ENCODE measurements around the gene RASGEF1B. TPM values are rescaled to one million over a fixed set of nuclear protein-coding genes. Genes with fewer than 3 reads are reported as not detected.
"Not testable (repeated sequence)": the region's sequence is repeated elsewhere in the genome, so short reads cannot be mapped to it uniquely, and the experiment has no call there.

RASGEF1B gene
- total RNA-seq, 1 donor from 2014 or later, result 0.88 TPM

- DNase-seq (ENCODE audit: extremely low read depth, low read depth, low spot score), result no peak
These were observed 38.9 kb downstream of the RASGEF1B start for GRCh38 chr4:81432825-81433224.

GRCh38 chr4:81431971-81432370 is 39.7 kb downstream of the RASGEF1B start:
- DNase-seq (ENCODE audit: extremely low read depth, low read depth, low spot score), result no peak

DNA sequence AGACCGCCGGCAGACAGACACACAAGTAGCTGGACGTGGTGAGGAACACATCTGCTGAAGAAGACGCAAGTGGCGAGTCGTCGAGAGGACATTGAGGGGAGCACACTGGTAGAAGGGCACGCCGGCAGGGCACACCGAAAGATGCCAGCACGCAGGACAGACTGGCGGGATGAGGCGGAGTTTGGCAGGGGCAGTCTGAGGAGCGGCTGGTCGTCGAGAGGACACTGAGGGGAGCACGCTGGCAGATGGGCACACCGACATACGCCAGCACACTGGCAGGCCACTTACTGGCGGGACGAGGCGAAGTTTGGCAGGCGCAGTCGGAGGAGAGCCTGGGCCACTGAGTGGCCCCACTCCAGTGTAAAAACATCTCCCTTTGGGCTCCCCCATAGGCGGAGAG is 42.1 kb downstream of the RASGEF1B start:
- DNase-seq (ENCODE audit: extremely low read depth, low read depth, low spot score), result no peak

DNA sequence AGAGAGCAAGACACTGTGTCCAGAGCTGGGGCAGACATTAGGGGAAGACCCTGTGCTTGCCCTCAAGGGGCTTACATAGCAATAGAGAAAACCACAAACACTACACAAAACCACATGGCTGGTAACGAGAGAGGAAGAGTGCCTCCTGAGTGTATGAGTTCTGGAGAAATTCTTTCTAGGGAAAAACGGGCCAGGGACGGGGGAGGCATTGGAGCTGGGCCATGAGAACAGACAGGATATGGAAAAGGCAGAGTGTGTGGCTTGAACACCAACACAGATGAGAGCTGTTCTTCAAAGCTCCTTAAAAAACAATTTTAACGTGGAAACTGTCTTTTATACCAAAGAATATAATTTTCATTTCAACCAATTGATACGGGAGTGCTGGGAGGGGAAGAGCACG is 42.7 kb downstream of the RASGEF1B start:
- DNase-seq (ENCODE audit: extremely low read depth, low read depth, low spot score), result no peak

DNA sequence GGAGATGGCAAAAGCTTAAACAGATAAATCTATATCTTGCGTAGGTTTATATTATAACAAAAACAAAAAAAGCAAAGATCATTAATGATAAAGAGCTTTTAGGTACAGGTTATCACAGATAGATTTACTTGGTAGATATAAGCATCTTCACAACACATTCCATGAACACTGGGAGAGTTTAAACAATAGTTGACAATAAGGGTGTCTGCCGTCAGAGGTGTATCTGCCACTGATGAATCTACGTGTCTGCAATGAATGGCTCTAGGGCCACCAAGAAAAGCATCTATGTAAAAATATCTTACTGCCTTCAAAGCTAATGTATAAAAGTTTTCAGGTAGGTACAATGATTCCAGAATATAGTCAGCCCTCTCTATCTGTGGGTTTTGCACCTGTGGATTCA is 43.7 kb downstream of the RASGEF1B start:
- no peak for DNase-seq (ENCODE audit: extremely low read depth, low read depth, low spot score)

- no peak for DNase-seq (ENCODE audit: extremely low read depth, low read depth, low spot score)
These were observed 44.3 kb downstream of the RASGEF1B start for GRCh38 chr4:81427344-81427821.

DNA sequence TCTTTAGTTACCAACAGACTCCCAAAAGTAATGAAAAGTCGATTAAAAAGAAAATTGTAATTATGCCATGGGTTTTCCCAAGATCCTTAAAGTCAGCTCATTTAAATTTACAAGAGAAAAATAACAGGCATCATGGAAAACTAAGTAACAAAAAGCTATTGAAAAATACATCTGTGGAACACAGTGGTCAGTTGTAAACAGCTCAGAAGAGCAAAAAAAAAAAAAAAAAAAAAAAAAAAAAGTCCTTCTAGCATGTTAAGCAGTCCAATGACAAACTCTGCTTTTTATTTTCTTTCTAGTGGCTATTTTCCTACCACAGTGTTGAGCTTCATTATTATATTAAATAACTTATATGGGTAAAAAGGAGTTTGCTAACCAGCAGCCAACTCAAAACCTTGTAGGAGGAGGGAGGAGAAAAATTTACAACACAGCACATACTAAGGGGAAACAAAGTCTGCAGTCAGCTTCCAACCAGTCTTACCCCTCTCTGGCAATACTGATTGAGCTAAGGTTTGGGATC is 44.9 kb downstream of the RASGEF1B start:
- DNase-seq (ENCODE audit: extremely low read depth, low read depth, low spot score), result no peak

- DNase-seq (ENCODE audit: extremely low read depth, low read depth, low spot score), result no peak
These were observed 46.6 kb downstream of the RASGEF1B start for GRCh38 chr4:81424816-81425755.

- DNase-seq (ENCODE audit: extremely low read depth, low read depth, low spot score), result no peak
These were observed 47.4 kb downstream of the RASGEF1B start for GRCh38 chr4:81424336-81424735.

- DNase-seq (ENCODE audit: extremely low read depth, low read depth, low spot score), result no peak
These were observed 49.1 kb downstream of the RASGEF1B start for GRCh38 chr4:81422595-81422994.

GRCh38 chr4:81421346-81422218 is 50.1 kb downstream of the RASGEF1B start:
- DNase-seq (ENCODE audit: extremely low read depth, low read depth, low spot score), result no peak

DNA sequence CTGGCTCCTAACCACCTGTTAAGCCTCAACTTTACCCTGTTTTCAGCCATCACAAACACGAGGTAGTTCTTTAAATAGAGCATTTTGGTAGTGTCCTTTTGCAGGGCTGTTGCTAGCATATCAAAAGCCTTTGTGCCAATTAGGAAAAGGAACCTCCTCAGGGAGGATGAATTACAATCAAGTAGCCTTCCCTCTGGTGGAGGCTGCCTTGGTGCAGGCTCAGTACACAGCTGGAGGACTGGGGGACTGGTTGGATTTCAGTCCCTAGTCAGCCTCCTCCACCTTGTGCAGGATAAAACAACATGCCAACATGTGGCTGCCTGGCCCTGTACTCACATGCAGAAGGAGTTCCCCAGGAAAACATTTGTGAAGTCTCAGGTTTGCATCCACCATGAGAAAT is 53.1 kb downstream of the RASGEF1B start:
- DNase-seq (ENCODE audit: extremely low read depth, low read depth, low spot score), result no peak

DNA sequence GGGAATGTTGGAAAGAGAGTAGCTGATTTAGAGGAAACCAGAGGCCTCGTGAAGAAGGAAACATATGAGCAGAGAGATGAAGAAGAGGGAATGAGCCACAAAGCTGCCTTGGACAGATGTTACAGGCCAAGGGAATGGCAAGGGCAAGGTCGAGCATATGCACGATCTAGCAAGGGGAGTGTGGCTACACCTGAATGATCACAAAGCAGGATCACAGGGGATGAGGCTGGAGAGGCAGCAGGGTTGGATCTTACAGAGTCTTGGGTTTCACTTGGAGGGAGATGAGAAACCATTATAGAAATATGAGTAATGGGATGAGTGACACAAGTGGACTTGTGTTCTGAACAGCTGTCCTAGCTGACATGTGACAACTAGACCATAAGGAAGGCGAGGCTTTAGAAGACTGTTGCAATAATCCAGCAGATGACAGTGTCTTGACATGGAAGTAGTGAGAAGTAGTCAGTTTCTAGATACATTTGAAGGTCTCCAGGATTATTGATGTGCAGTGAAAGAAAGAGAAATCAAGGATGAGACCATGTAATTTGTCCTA is 58.7 kb downstream of the RASGEF1B start:
- DNase-seq (ENCODE audit: extremely low read depth, low read depth, low spot score), result no peak

DNA sequence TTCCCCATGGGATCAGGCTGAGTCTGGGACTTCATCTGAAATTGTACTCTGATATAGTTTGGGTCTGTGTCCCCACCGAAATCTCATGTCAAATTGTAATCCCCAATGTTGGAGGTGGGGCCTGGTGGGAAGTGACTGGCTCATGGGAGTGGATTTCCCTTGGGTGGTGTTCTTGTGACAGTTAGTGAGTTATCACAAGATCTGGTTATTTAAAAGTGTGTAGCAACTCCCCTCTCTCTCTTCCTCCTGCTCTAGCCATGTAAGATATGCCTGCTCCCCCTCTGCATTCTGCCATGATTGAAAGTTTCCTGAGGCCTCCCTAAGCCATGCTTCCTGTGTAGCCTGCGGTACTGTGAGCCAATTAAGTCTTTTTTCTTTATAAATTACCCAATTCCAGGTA is 61.0 kb downstream of the RASGEF1B start:
- DNase-seq (ENCODE audit: extremely low read depth, low read depth, low spot score), result no peak

DNA sequence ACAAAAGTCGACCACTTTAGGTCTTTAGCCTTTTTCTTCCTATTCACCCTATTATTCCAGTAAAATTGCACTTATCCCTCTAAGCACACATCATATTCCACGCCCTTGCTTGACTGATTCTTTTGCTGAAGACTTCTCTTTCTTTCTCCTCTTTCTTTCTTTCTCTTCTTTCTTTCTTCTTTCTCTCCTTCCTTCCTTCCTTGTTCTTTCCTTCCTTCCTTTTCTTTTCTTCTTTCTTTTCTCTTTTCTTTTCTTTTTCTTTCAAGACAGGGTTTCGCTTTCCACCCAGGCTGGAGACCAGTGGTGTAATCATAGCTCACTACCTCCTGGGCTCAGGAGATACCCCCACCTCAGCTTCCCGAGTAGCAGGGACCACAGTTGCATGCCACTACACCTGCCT is 61.9 kb downstream of the RASGEF1B start:
- DNase-seq (ENCODE audit: extremely low read depth, low read depth, low spot score), result no peak

DNA sequence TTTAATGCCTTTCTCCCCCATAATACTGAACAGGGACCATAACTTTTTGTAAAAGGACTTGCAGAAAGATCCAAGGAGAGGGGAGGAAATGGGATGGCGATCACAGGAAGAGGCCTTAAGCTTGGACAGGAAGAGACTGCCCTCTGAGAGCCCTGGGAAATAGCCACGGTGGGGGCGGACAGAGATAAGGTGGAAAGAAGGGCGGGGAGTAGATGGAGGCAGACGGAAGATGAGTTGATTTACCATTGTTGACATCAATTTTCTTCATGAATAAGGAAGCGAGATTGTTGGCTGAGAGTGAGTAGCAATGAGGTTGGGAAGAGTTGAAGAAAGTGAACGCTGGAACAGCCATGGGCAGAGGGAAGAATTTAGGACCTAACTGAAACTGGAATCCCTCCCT is 63.4 kb downstream of the RASGEF1B start:
- DNase-seq (ENCODE audit: extremely low read depth, low read depth, low spot score), result no peak

GRCh38 chr4:81407726-81408125 is 64.0 kb downstream of the RASGEF1B start:
- DNase-seq (ENCODE audit: extremely low read depth, low read depth, low spot score), result no peak

DNA sequence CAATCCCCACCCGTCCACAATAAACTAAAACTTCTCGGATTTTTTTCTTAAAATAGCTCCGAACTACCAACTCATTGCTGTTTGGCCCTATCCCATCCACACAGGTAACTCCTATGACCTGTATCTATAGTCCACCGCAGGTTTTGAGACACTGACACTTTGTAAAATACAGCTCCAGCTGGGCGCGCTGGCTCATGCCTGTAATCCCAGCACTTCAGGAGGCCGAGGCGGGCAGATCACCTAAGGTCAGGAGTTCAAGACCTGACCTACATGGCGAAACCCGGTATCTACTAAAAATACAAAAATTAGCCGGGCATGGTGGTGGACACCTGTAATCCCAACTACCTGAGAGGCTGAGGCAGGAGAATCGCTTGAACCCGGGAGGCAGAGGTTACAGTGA is 65.2 kb downstream of the RASGEF1B start:
- not testable (repeated sequence) for DNase-seq (ENCODE audit: extremely low read depth, low read depth, low spot score)

DNA sequence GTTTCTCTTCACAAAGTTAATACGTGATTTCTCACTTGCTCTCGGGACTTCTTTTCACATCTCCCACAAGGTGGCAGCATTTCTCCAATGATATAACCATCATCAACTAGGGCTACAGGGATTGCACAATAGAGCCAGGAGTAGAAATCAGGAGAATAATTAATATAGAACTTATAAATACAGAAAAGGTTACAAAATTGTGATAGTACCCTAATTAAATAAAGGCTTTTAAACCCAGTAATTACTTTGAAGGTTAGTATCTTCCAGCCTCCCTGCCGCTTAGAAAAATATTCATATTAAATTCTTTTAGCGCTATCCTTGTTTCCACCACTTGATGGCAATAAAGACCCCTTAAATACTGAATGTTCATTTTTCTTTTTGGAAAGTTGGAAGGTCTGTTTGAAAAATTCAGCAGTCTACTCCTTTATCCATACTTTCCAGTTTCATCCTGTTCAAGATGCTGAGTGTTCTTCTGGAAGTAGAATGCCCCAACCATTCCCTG is 65.8 kb downstream of the RASGEF1B start:
- DNase-seq (ENCODE audit: extremely low read depth, low read depth, low spot score), result peak; percentile 72

GRCh38 chr4:81404741-81405140 is 67.0 kb downstream of the RASGEF1B start:
- DNase-seq (ENCODE audit: extremely low read depth, low read depth, low spot score), result no peak

DNA sequence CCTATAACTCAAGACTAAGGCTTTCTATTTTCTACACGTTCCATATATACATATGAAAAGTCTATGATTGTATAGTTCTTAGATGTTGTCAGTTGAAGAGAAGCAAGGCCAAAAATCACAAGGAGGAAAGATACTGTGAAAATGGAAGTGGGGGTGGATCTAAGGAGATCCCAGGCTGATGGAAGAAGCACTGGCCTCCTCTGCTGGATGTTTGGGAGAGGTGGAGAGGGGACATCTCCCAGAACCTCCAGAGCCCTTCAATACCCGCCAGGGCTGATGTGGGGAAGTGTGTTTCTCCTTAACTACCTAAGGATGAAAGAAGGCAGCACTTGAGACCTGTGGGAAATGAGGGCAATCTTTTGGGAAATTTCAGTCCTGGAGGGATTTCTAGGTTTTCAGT is 67.4 kb downstream of the RASGEF1B start:
- DNase-seq (ENCODE audit: extremely low read depth, low read depth, low spot score), result no peak

Measured in glomerular endothelial cell (primary cell).